HepG2 (cell line): Measurements from ENCODE around the gene NINJ2. TPM values are rescaled to one million over a fixed set of nuclear protein-coding genes. Genes with fewer than 3 reads are reported as not detected.

Experiments
- CBX5 ChIP-seq: sonication (generic); formaldehyde crosslinking; IDR thresholded peaks from 2 replicates; pipeline ENCODE4 v1.4.0; 2020; ENCODE audit warnings: missing genetic modification reagents, borderline replicate concordance
- DMAP1 ChIP-seq: IDR thresholded peaks from 2 replicates; pipeline ENCODE4 v1.6.1; 2016
- ETV5 ChIP-seq: IDR thresholded peaks from 2 replicates; pipeline ENCODE4 v1.6.1; 2018; ENCODE audit warnings: missing biosample characterization, missing genetic modification reagents, inconsistent platforms, borderline replicate concordance
- FOXK1 ChIP-seq: sonication (generic); formaldehyde crosslinking; IDR thresholded peaks from 2 replicates; pipeline ENCODE4 v1.4.0; 2020; ENCODE audit warnings: low read depth, missing genetic modification reagents, borderline replicate concordance
- GATAD2A ChIP-seq: IDR thresholded peaks from 2 replicates; pipeline ENCODE4 v1.6.1; 2016
- MED8 ChIP-seq: sonication (generic); formaldehyde crosslinking; IDR thresholded peaks from 2 replicates; pipeline ENCODE4 v1.8.1; 2023; ENCODE audit warnings: mild to moderate bottlenecking, missing genetic modification reagents; ENCODE audit not compliant: insufficient replicate concordance
- NR1H2 ChIP-seq: sonication (generic); formaldehyde crosslinking; IDR thresholded peaks from 2 replicates; pipeline ENCODE4 v1.8.1; 2022; ENCODE audit warnings: low read depth, missing genetic modification reagents, borderline replicate concordance
- PAF1 ChIP-seq: IDR thresholded peaks from 2 replicates; pipeline ENCODE4 v1.6.1; 2016; ENCODE audit warnings: missing genetic modification reagents, missing compliant biosample characterization
- PPARG ChIP-seq: conservative IDR thresholded peaks from 2 replicates; pipeline ENCODE4 v1.6.1; 2016; ENCODE audit warnings: missing biosample characterization, missing genetic modification reagents
- RAD21 ChIP-seq: fragments of 450-650 bp; formaldehyde crosslinking; IDR thresholded peaks from 2 replicates; pipeline ENCODE4 v1.5.0; 2020; ENCODE audit warnings: mild to moderate bottlenecking
- RXRA ChIP-seq: sonication (generic); formaldehyde crosslinking; IDR thresholded peaks from 2 replicates; pipeline ENCODE4 v1.5.1; 2020; ENCODE audit warnings: missing genetic modification reagents
- TCF12 ChIP-seq, 2 experiments: fragments of 450-650 bp in 1 of 2; sonication (generic) in 1 of 2; formaldehyde crosslinking in 1 of 2; IDR thresholded peaks; 2 replicates each; pipeline versions ENCODE4 v1.6.1 to v1.8.0; 2017 to 2022; ENCODE audit warnings: antibody characterized with exemption in 1 of 2, mild to moderate bottlenecking in 1 of 2, missing genetic modification reagents in 1 of 2, moderate library complexity in 1 of 2
- XRCC5 ChIP-seq: fragments of 200-400 bp; formaldehyde crosslinking; optimal IDR thresholded peaks from 2 replicates; pipeline ENCODE3; 2017; ENCODE audit warnings: mild to moderate bottlenecking, low read length
- ZNF101 ChIP-seq: sonication (generic); formaldehyde crosslinking; IDR thresholded peaks from 2 replicates; pipeline ENCODE4 v1.4.0; 2020; ENCODE audit warnings: mild to moderate bottlenecking, low read depth, missing genetic modification reagents, borderline replicate concordance
- ZNF354B ChIP-seq: sonication (generic); formaldehyde crosslinking; IDR thresholded peaks from 2 replicates; pipeline ENCODE4 v1.8.0; 2022; ENCODE audit warnings: mild to moderate bottlenecking, missing genetic modification reagents
- ZNF652 ChIP-seq: IDR thresholded peaks from 2 replicates; pipeline ENCODE4 v1.6.1; 2016; ENCODE audit warnings: low read depth, borderline replicate concordance
- ZNF772 ChIP-seq: sonication (generic); formaldehyde crosslinking; IDR thresholded peaks from 2 replicates; pipeline ENCODE4 v1.5.0; 2020; ENCODE audit warnings: mild to moderate bottlenecking, missing genetic modification reagents
- polyA plus RNA-seq, 8 experiments: library from polyadenylated mRNA; depleted of rRNA in 3 of 8; stranded (reverse) in 7 of 8; unstranded in 1 of 8; fragments of >200 nt; fragmentation: Illumina TruSeq in 4 of 8; extraction: Trizol in 4 of 8; gene quantifications; 2 replicates each; pipeline versions ENCODE4 v1.2.1 to v1.2.3, GENCODE V29; 2011 to 2016; ENCODE audit warnings: low read depth in 4 of 8, missing spikeins in 1 of 8, mixed read lengths in 1 of 8; ENCODE audit not compliant: insufficient read depth in 1 of 8
- total RNA-seq, 5 experiments: library from RNA; depleted of rRNA; stranded (reverse); fragments of >200 nt; fragmentation: Illumina TruSeq; extraction: Trizol; gene quantifications; 2 replicates each; pipeline ENCODE4 v1.2.3, GENCODE V29; 2016; ENCODE audit warnings: low read depth in 1 of 5
- TF ChIP-seq, protein P1 (sequence below): sonication (generic); formaldehyde crosslinking; IDR thresholded peaks from 2 replicates; pipeline ENCODE4 v1.4.0; 2020; ENCODE audit warnings: missing genetic modification reagents
- TF ChIP-seq, protein P2 (sequence below): sonication (generic); formaldehyde crosslinking; IDR thresholded peaks from 2 replicates; pipeline ENCODE4 v1.5.0; 2020; ENCODE audit warnings: missing genetic modification reagents, mild to moderate bottlenecking, borderline replicate concordance
- TF ChIP-seq, protein P3 (sequence below): IDR thresholded peaks from 2 replicates; pipeline ENCODE4 v1.4.0; 2020; ENCODE audit warnings: mild to moderate bottlenecking, missing genetic modification reagents
- TF ChIP-seq, protein P4 (sequence below): sonication (generic); formaldehyde crosslinking; IDR thresholded peaks from 2 replicates; pipeline ENCODE4 v1.4.0; 2020; ENCODE audit warnings: missing genetic modification reagents

Gene NINJ2
- total and polyA plus RNA-seq, 2 of the 13 experiments (the other 11 are each of a cell fraction or from before 2014, with no cell fraction given): 0.62 to 3.8 TPM

DNA sequence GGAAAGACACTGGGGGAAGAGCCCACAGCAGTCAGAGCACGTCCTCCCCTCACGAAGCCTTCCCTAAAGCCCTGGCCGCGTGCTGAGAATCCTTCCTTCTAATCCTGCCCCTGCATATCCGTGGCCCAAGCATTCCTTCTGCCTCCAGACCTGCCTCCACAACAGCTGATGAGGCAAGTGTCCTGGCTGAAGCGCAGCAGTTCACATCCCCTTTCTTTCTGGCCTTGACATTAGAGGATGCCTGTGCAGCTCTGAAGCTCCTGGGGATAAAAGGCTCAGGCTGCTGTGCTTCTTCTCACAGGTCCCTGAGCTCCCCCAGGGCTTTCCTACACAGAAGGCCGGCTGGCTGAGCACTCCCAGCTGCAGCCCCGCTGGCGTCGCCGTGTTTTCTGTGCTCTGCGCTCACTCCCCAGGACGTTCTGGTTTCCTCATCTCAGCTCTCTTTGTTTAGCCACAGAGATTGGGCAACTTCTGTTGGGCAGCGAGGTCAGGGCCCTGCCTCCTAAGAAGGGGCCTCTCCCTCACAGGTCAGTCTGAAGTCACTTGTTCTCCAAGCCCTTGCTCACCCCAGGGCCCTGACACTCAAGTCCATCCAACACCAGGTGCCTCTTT lies 45.8 kb downstream of the NINJ2 start (continued):
- TF ChIP-seq, protein P1, sequence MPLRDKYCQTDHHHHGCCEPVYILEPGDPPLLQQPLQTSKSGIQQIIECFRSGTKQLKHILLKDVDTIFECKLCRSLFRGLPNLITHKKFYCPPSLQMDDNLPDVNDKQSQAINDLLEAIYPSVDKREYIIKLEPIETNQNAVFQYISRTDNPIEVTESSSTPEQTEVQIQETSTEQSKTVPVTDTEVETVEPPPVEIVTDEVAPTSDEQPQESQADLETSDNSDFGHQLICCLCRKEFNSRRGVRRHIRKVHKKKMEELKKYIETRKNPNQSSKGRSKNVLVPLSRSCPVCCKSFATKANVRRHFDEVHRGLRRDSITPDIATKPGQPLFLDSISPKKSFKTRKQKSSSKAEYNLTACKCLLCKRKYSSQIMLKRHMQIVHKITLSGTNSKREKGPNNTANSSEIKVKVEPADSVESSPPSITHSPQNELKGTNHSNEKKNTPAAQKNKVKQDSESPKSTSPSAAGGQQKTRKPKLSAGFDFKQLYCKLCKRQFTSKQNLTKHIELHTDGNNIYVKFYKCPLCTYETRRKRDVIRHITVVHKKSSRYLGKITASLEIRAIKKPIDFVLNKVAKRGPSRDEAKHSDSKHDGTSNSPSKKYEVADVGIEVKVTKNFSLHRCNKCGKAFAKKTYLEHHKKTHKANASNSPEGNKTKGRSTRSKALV: peak; percentile 65; the same call in 1 of the 2 replicates
- TF ChIP-seq, protein P2, sequence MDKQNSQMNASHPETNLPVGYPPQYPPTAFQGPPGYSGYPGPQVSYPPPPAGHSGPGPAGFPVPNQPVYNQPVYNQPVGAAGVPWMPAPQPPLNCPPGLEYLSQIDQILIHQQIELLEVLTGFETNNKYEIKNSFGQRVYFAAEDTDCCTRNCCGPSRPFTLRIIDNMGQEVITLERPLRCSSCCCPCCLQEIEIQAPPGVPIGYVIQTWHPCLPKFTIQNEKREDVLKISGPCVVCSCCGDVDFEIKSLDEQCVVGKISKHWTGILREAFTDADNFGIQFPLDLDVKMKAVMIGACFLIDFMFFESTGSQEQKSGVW (CRISPR knock-in tag): no peak
- TF ChIP-seq, protein P3, sequence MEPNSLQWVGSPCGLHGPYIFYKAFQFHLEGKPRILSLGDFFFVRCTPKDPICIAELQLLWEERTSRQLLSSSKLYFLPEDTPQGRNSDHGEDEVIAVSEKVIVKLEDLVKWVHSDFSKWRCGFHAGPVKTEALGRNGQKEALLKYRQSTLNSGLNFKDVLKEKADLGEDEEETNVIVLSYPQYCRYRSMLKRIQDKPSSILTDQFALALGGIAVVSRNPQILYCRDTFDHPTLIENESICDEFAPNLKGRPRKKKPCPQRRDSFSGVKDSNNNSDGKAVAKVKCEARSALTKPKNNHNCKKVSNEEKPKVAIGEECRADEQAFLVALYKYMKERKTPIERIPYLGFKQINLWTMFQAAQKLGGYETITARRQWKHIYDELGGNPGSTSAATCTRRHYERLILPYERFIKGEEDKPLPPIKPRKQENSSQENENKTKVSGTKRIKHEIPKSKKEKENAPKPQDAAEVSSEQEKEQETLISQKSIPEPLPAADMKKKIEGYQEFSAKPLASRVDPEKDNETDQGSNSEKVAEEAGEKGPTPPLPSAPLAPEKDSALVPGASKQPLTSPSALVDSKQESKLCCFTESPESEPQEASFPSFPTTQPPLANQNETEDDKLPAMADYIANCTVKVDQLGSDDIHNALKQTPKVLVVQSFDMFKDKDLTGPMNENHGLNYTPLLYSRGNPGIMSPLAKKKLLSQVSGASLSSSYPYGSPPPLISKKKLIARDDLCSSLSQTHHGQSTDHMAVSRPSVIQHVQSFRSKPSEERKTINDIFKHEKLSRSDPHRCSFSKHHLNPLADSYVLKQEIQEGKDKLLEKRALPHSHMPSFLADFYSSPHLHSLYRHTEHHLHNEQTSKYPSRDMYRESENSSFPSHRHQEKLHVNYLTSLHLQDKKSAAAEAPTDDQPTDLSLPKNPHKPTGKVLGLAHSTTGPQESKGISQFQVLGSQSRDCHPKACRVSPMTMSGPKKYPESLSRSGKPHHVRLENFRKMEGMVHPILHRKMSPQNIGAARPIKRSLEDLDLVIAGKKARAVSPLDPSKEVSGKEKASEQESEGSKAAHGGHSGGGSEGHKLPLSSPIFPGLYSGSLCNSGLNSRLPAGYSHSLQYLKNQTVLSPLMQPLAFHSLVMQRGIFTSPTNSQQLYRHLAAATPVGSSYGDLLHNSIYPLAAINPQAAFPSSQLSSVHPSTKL: peak; percentile 88
- peak; percentile 38; the same call in 1 of the 2 replicates for TF ChIP-seq FOXK1 (CRISPR knock-in tag)
- no peak for TF ChIP-seq ZNF101 (CRISPR knock-in tag)
- peak; percentile 65; the same call in 1 of the 2 replicates for TF ChIP-seq ETV5 (CRISPR knock-in tag)
- TF ChIP-seq PPARG: 0 out of 2 replicates have a peak, but pooled peaks have one; percentile 39
- TF ChIP-seq TCF12 (IDR thresholded peaks at IDR 0.05): no peak
- no peak for TF ChIP-seq TCF12 (CRISPR knock-in tag; IDR thresholded peaks at IDR 0.05)
- no peak for TF ChIP-seq MED8 (CRISPR knock-in tag)
- no peak for TF ChIP-seq ZNF354B (CRISPR knock-in tag)
- peak; percentile 95 for TF ChIP-seq GATAD2A (CRISPR knock-in tag)
- TF ChIP-seq, protein P4, sequence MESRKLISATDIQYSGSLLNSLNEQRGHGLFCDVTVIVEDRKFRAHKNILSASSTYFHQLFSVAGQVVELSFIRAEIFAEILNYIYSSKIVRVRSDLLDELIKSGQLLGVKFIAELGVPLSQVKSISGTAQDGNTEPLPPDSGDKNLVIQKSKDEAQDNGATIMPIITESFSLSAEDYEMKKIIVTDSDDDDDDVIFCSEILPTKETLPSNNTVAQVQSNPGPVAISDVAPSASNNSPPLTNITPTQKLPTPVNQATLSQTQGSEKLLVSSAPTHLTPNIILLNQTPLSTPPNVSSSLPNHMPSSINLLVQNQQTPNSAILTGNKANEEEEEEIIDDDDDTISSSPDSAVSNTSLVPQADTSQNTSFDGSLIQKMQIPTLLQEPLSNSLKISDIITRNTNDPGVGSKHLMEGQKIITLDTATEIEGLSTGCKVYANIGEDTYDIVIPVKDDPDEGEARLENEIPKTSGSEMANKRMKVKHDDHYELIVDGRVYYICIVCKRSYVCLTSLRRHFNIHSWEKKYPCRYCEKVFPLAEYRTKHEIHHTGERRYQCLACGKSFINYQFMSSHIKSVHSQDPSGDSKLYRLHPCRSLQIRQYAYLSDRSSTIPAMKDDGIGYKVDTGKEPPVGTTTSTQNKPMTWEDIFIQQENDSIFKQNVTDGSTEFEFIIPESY (CRISPR knock-in tag): peak; percentile 28; the same call in 1 of the 2 replicates
- peak; percentile 95 for TF ChIP-seq RXRA
- peak; percentile 46; the same call in 1 of the 2 replicates for TF ChIP-seq RAD21 (CRISPR knock-in tag)
- TF ChIP-seq ZNF652 (CRISPR knock-in tag): 0 out of 2 replicates have a peak, but pooled peaks have one; percentile 13
- TF ChIP-seq NR1H2 (CRISPR knock-in tag): no peak
- no peak for TF ChIP-seq ZNF772 (CRISPR knock-in tag)
- peak; percentile 28 for TF ChIP-seq XRCC5
- no peak for TF ChIP-seq DMAP1 (CRISPR knock-in tag)
- no peak for TF ChIP-seq PAF1 (CRISPR knock-in tag)
- peak; percentile 77; the same call in 1 of the 2 replicates for TF ChIP-seq CBX5 (CRISPR knock-in tag)
